Sigmoid colon (tissue), 3 donors: ENCODE results near the gene ALCAM.

Source experiments
- POLR2A ChIP-seq, 2 donors: fragments of 450-650 bp; IDR thresholded peaks; one replicate each; pipeline ENCODE4 v1.6.1; 2016; ENCODE audit warnings: antibody characterized with exemption in 2 of 2, mild to moderate bottlenecking in 2 of 2, moderate library complexity in 2 of 2
- TF ChIP-seq, protein P1 (sequence below), 4 experiments: fragments of 450-650 bp in 3 of 4; fragments of 200-600 bp in 1 of 4; IDR thresholded peaks; one replicate each; pipeline ENCODE4 v1.5.1; 2016 to 2019; ENCODE audit warnings: antibody characterized with exemption in 4 of 4, mild to moderate bottlenecking in 3 of 4, moderate library complexity in 2 of 4

DNA sequence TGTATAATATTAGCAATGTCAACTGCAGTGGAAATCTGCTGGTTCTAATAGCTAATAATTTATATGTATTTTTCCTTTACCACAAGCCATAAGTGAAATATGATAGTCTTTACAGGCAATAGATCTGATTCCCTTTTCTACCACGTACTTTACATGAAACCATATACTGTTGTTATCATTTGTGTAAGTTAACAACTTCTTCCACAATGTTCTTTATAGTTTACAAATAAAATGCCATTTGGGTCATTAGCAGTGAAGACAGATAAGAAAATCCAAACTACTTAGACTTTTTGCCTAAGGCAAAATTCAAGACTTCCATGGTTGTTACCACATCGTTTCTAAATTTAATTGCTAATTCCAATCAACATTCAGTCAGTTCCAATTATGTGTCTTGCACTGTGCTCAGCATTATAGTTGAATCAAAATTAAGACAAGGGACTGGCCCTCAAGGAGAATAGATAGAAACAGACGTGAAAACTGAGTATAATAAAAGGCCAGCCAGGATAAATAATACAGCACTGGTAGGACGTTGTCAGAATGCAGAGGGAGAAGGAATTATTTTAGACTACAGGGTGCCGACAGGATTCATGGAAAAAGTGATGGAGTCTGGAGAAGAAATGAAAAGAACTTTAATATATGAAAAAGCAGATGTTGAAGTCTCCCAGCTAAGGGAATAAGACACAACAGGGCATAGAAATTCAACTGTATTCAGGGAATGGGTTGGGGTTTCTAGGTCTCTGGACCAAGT lies 249.8 kb downstream of the ALCAM start:
- TF ChIP-seq, protein P1, sequence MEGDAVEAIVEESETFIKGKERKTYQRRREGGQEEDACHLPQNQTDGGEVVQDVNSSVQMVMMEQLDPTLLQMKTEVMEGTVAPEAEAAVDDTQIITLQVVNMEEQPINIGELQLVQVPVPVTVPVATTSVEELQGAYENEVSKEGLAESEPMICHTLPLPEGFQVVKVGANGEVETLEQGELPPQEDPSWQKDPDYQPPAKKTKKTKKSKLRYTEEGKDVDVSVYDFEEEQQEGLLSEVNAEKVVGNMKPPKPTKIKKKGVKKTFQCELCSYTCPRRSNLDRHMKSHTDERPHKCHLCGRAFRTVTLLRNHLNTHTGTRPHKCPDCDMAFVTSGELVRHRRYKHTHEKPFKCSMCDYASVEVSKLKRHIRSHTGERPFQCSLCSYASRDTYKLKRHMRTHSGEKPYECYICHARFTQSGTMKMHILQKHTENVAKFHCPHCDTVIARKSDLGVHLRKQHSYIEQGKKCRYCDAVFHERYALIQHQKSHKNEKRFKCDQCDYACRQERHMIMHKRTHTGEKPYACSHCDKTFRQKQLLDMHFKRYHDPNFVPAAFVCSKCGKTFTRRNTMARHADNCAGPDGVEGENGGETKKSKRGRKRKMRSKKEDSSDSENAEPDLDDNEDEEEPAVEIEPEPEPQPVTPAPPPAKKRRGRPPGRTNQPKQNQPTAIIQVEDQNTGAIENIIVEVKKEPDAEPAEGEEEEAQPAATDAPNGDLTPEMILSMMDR (IDR thresholded peaks at IDR 0.05) = no peak
- TF ChIP-seq POLR2A (IDR thresholded peaks at IDR 0.05) = no peak
